Left ventricle myocardium inferior (tissue), 1 donor: ENCODE results near the gene SLC25A19. TPM values are rescaled to one million over a fixed set of nuclear protein-coding genes. Genes with fewer than 3 reads are reported as not detected.

Experiments
- DNase-seq: peaks from one replicate; pipeline ENCODE4 v3.0.0-alpha.2; 2020
- H3K27ac ChIP-seq: fragments of 200-600 bp; replicated peaks from 2 replicates; pipeline ENCODE4 v1.8.0; 2021
- H3K27me3 ChIP-seq: fragments of 200-600 bp; 2 replicates; pipeline ENCODE4 v1.8.0; 2021; ENCODE audit warnings: low read depth
- H3K36me3 ChIP-seq: fragments of 200-600 bp; 2 replicates; pipeline ENCODE4 v1.8.0; 2021
- H3K4me1 ChIP-seq: fragments of 200-600 bp; 2 replicates; pipeline ENCODE4 v1.8.0; 2021
- H3K4me3 ChIP-seq: fragments of 200-600 bp; 2 replicates; pipeline ENCODE4 v1.8.0; 2021; ENCODE audit warnings: mild to moderate bottlenecking, moderate library complexity
- H3K9me3 ChIP-seq: fragments of 200-600 bp; replicated peaks from 2 replicates; pipeline ENCODE4 v1.8.0; 2021
- CTCF ChIP-seq: fragments of 200-600 bp; IDR thresholded peaks from 2 replicates; pipeline ENCODE4 v1.8.0; 2021; ENCODE audit warnings: antibody characterized with exemption, mild to moderate bottlenecking, borderline replicate concordance
- intact Hi-C: fragments of 100-400 bp; cut with micrococcal nuclease; formaldehyde crosslinking; loops from one replicate; pipeline ENCODE4 v1.11.0; 2022
- total RNA-seq: library from RNA; stranded (reverse); fragmentation: NEBNext Ultra II Directional; extraction: Animal tissue kit (Norgen Biotek cat#: 25700); gene quantifications from one replicate; pipeline ENCODE4 v1.2.1, GENCODE V29; 2021
- donor health status: DM: no; HTN: yes; CAD: no; lungs with severe emphysema.

The SLC25A19 gene
- total RNA-seq, 1 donor from 2014 or later: 16.0 TPM

- Histone ChIP-seq H3K27ac (no peak overlapping the region), H3K9me3 (no peaks in the 10 kb centered on the region), H3K4me1 (peaks cover 9% of the 10 kb centered on the region), H3K4me3 (no peak overlapping the region), H3K27me3 (no peaks in the 10 kb centered on the region), H3K36me3 (peaks cover 30% of the 10 kb centered on the region)
- no peak for TF ChIP-seq CTCF
- intact Hi-C loops: no loop called here
- no peak for DNase-seq
These were observed 11.6 kb downstream of the SLC25A19 start for GRCh38 chr17:75277664-75278071.

DNA sequence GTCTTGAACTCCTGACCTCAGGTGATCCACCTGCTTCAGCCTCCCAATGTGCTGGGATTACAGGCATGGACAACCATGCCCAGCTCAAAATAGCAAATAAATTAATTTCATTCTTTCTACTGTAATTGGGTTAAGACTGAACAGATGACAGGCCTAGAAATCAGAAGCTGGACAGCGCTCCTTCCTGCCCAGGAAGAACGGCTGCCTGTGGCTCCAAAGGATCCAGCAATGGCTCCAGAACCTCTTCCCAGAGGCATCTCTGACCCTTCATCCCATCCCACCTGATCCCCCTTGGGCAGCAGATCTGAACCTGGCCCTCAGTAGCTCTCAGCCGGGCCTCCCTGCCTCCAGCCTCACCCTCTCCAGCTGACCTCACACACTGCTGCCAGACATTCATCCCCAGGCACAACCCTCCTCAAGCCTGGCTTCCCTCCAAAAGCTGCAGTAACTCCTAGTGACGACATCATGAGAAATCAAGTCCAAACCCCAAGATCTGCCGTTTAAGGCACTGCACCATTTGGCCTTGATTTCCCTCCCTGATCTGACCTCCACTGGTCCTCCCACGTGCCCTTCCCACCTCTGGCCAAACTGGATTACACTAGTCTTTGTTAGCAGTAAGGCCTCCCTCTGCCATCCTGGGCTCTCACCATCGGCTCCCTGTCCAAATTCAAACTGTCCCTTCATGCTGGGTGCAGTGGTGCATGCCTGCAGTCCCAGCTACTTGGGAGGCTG is 15.1 kb downstream of the SLC25A19 start:
- H3K27me3 ChIP-seq: no peaks in the 10 kb centered on the region
- no peaks in the 10 kb centered on the region for H3K9me3 ChIP-seq
- no peak overlapping the region for H3K27ac ChIP-seq
- no peak for DNase-seq
- no peak for TF ChIP-seq CTCF
- peaks cover 38% of the 10 kb centered on the region for H3K4me1 ChIP-seq
- H3K4me3 ChIP-seq: no peak overlapping the region
- intact Hi-C loops: no loop called here
- peaks cover 10% of the 10 kb centered on the region for H3K36me3 ChIP-seq

GRCh38 chr17:75272848-75273184 is 16.4 kb downstream of the SLC25A19 start:
- Histone ChIP-seq H3K9me3 (no peaks in the 10 kb centered on the region), H3K36me3 (peaks cover 10% of the 10 kb centered on the region), H3K4me1 (peaks cover 40% of the 10 kb centered on the region), H3K27me3 (no peaks in the 10 kb centered on the region), H3K4me3 (no peak overlapping the region), H3K27ac (peak overlapping the region; percentile 97)
- intact Hi-C loops: no loop called here
- no peak for TF ChIP-seq CTCF
- DNase-seq: no peak

DNA sequence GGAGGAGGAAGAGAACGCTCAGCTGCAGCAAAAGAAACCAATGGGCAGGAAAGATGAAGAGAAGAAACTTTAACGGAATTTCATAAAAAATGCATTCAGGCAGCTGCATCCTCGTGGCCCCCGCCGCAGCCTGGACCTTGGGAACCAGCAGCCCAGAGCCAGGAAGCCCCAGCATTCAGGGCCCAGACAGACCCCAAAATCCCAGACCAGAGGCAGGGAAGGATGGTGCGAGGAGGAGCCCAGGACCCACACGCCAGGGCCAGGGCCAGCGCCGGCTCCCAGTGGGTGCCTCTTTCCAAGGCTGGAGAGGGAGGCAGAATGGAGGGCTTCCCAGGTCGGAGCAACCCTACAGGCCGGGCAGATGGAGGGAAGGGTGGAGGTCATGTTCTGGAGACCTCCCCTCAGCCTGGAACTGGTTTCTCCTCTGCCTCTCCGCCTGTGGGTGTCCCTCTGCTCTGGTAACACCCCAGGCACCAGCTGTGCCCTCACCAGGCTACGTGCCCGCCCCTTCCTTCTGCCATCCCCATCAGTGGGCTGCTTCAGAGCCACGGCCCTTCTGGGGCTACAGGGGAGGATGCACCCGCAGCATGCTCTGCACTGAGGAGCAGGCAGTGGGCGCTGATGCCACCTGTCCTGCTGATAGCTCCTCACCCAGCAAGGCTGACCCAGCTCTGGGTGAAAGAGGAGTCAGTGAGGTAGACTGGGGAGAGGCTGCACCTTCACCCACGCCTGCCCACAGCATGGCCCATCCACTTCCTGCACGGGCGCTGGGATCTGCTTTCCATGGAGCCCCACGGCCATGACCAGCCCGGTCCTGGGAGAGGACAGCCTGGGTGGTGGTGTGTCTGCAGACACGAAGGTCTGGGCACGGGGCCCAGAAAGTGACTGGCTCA is 17.0 kb downstream of the SLC25A19 start:
- peak; percentile 71 for DNase-seq
- H3K27ac ChIP-seq: peak overlapping the region; percentile 97
- intact Hi-C loops: no loop called here

More for the DNA sequence above, 17.0 kb downstream of the SLC25A19 start:
- Histone ChIP-seq H3K4me1 (peaks cover 46% of the 10 kb centered on the region), H3K9me3 (no peaks in the 10 kb centered on the region), H3K27me3 (no peaks in the 10 kb centered on the region), H3K4me3 (peak overlapping the region; percentile 90), H3K36me3 (peaks cover 12% of the 10 kb centered on the region)
- no peak for TF ChIP-seq CTCF
